Motor neuron (in vitro differentiated cells): ENCODE measurements around the gene IMMP2L. TPM values are rescaled to one million over a fixed set of nuclear protein-coding genes. Genes with fewer than 3 reads are reported as not detected.

Experiments used
- ATAC-seq, 8 experiments: fragments of 200-7000 bp; cut with Tn5 transposase; replicated peaks in 6 of 8; 2 replicates each; pipeline ENCODE4 v1.8.0; 2021; ENCODE audit warnings: mild to moderate bottlenecking in 8 of 8, moderate library complexity in 8 of 8
- H3K27ac ChIP-seq, 2 donors: fragments of 250-450 bp; sonication (Bioruptor Pico); 2 replicates each; pipeline ENCODE4 v1.9.0; 2021; ENCODE audit warnings: antibody characterized with exemption in 2 of 2, mild to moderate bottlenecking in 2 of 2, moderate library complexity in 1 of 2
- H3K4me1 ChIP-seq, 2 donors: fragments of 250-450 bp; sonication (Bioruptor Pico); replicated peaks in 1 of 2; 2 replicates each; pipeline ENCODE4 v1.6.1; 2021; ENCODE audit warnings: antibody characterized with exemption in 2 of 2, mild to moderate bottlenecking in 2 of 2, moderate library complexity in 1 of 2
- H3K4me3 ChIP-seq, 5 donors: fragments of 250-450 bp; sonication (Bioruptor Pico); 2 replicates each; pipeline ENCODE4 v1.9.0; 2021; ENCODE audit warnings: antibody characterized with exemption in 5 of 5, mild to moderate bottlenecking in 5 of 5, moderate library complexity in 4 of 5
- WGBS, 10 experiments: fragments of 450-650 bp; shearing (Covaris generic); methylation state at CpG; one replicate each; pipeline ENCODE4 v1.0.0; 2022; 5-methylcytosine and 5-hydroxymethylcytosine counted together
- in situ Hi-C, 9 experiments: fragments of 400-800 bp; cut with MboI; loops; one replicate each; pipeline ENCODE4 v1.15.0; 2021; ENCODE audit warnings: low sequenced_read_pairs in 9 of 9, low pct_unique_long_range_greater_than_20kb in 2 of 9; ENCODE audit not compliant: unreplicated experiment in 9 of 9
- total RNA-seq, 8 experiments: library from RNA; unstranded; fragments of 300-600 nt; gene quantifications; 2 replicates each; pipeline versions ENCODE4 v1.2.3 to v1.2.4, GENCODE V29; 2022

IMMP2L gene
- total RNA-seq, 8 experiments from 2014 or later = 9.9 to 78.5 (median 19.3) TPM

- in situ Hi-C loops = loop anchor here in 1 of 9 experiments (25.0 kb wide), 1 partner anchor 633 kb away; no protein-coding TSS in a partner anchor
- Histone ChIP-seq H3K4me3 (no peak overlapping the region), H3K27ac (no peak overlapping the region), H3K4me1 (peaks cover 6 to 8% of the 10 kb centered on the region in 2 donors)
- 43 to 100% (median 82%) methylated on average over 1 to 3 of the region's 3 CpGs for whole genome bisulfite sequencing, 10 experiments
- ATAC-seq = no peak
These were observed 457.6 kb downstream of the IMMP2L start for GRCh38 chr7:111104710-111105109.

GRCh38 chr7:111103678-111104274 is 458.5 kb downstream of the IMMP2L start:
- in situ Hi-C loops = loop anchor here in 1 of 9 experiments (25.0 kb wide), 1 partner anchor 634 kb away; no protein-coding TSS in a partner anchor
- no peak overlapping the region for H3K27ac ChIP-seq
- H3K4me3 ChIP-seq = no peak overlapping the region
- 82 to 100% (median 99%) methylated on average over 1 to 4 of the region's 4 CpGs for WGBS, 10 experiments
- H3K4me1 ChIP-seq = peaks cover 6 to 12% of the 10 kb centered on the region in 2 donors
- ATAC-seq = no peak

- 64 to 100% (median 97%) methylated on average over 1 to 4 of the region's 4 CpGs for WGBS, 10 experiments
- peaks cover 6 to 12% of the 10 kb centered on the region in 2 donors for H3K4me1 ChIP-seq
- no peak overlapping the region for H3K27ac ChIP-seq
- no peak for ATAC-seq
- in situ Hi-C loops = loop anchor here in 1 of 9 experiments (25.0 kb wide), 1 partner anchor 634 kb away; no protein-coding TSS in a partner anchor
- no peak overlapping the region for H3K4me3 ChIP-seq
These were observed 459.2 kb downstream of the IMMP2L start for GRCh38 chr7:111103136-111103535.

GRCh38 chr7:111101856-111102646 is 460.2 kb downstream of the IMMP2L start:
- Histone ChIP-seq H3K4me3 (no peak overlapping the region), H3K4me1 (peaks cover 6 to 21% of the 10 kb centered on the region in 2 donors), H3K27ac (no peak overlapping the region)
- ATAC-seq = no peak
- 88 to 100% (median 100%) methylated on average over 1 of the region's 1 CpG; no CpG with 5 or more reads in 4 of the 10 experiments for WGBS, 10 experiments
- in situ Hi-C loops = loop anchor here in 1 of 9 experiments (25.0 kb wide), 1 partner anchor 635 kb away; no protein-coding TSS in a partner anchor

GRCh38 chr7:111098926-111099250 is 463.4 kb downstream of the IMMP2L start:
- Histone ChIP-seq H3K4me1 (peaks cover 5 to 27% of the 10 kb centered on the region in 2 donors), H3K4me3 (no peak overlapping the region), H3K27ac (no peak overlapping the region)
- ATAC-seq = no peak
- in situ Hi-C loops = loop anchor here in 3 of 9 experiments (25.0 kb wide), 2 partner anchors 388 to 638 kb away; no protein-coding TSS in a partner anchor
- 0 to 60% (median 30%) methylated on average over 1 of the region's 1 CpG; no CpG with 5 or more reads in 2 of the 10 experiments for WGBS, 10 experiments

- WGBS, 10 experiments = 18 to 100% (median 50%) methylated on average over 1 to 10 of the region's 10 CpGs
- in situ Hi-C loops = loop anchor here in 3 of 9 experiments (25.0 kb wide), 2 partner anchors 389 to 639 kb away; no protein-coding TSS in a partner anchor
- Histone ChIP-seq H3K27ac (no peak overlapping the region), H3K4me1 (peaks cover 5 to 27% of the 10 kb centered on the region in 2 donors), H3K4me3 (no peak overlapping the region)
- peak in 5 of 8 experiments; percentile 33 to 76 (median 52) for ATAC-seq
These were observed 464.0 kb downstream of the IMMP2L start for GRCh38 chr7:111098011-111098925.

- ATAC-seq = peak in 2 of 8 experiments; percentile 16 to 27
- no peak overlapping the region for H3K4me3 ChIP-seq
- H3K4me1 ChIP-seq = peaks cover 8 to 30% of the 10 kb centered on the region in 2 donors
- no peak overlapping the region for H3K27ac ChIP-seq
- WGBS, 10 experiments = 8 to 100% (median 57%) methylated on average over 1 to 3 of the region's 3 CpGs; no CpG with 5 or more reads in 1 of the 10 experiments
- in situ Hi-C loops = loop anchor here in 3 of 9 experiments (25.0 kb wide), 2 partner anchors 390 to 640 kb away; no protein-coding TSS in a partner anchor
These were observed 465.3 kb downstream of the IMMP2L start for GRCh38 chr7:111096997-111097396.

GRCh38 chr7:111094419-111094818 is 467.9 kb downstream of the IMMP2L start:
- H3K27ac ChIP-seq = no peak overlapping the region
- no peak for ATAC-seq
- H3K4me3 ChIP-seq = peak overlapping the region; percentile 3 to 66 (median 41)
- in situ Hi-C loops = loop anchor here in 3 of 9 experiments (25.0 kb wide), 2 partner anchors 393 to 643 kb away; no protein-coding TSS in a partner anchor
- H3K4me1 ChIP-seq = peaks cover 12 to 30% of the 10 kb centered on the region in 2 donors
- 50 to 100% (median 75%) methylated on average over 1 of the region's 1 CpG; no CpG with 5 or more reads in 5 of the 10 experiments for WGBS, 10 experiments

GRCh38 chr7:111093496-111093895 is 468.8 kb downstream of the IMMP2L start:
- no peak overlapping the region for H3K27ac ChIP-seq
- H3K4me3 ChIP-seq = peak overlapping the region; percentile 33 to 66 (median 41)
- ATAC-seq = no peak
- 56 to 100% (median 78%) methylated on average over 1 to 4 of the region's 4 CpGs; no CpG with 5 or more reads in 2 of the 10 experiments for WGBS, 10 experiments
- in situ Hi-C loops = loop anchor here in 3 of 9 experiments (25.0 kb wide), 2 partner anchors 394 to 644 kb away; no protein-coding TSS in a partner anchor
- H3K4me1 ChIP-seq = peaks cover 12 to 27% of the 10 kb centered on the region in 2 donors

GRCh38 chr7:111092406-111093236 is 469.7 kb downstream of the IMMP2L start:
- 0 to 75% (median 29%) methylated on average over 1 to 2 of the region's 2 CpGs; no CpG with 5 or more reads in 1 of the 10 experiments for WGBS, 10 experiments
- in situ Hi-C loops = loop anchor here in 3 of 9 experiments (25.0 kb wide), 2 partner anchors 395 to 645 kb away; no protein-coding TSS in a partner anchor
- H3K4me3 ChIP-seq = peak overlapping the region; percentile 33 to 66 (median 41)
- peak in 5 of 8 experiments; percentile 3 to 30 (median 21) for ATAC-seq
- peak overlapping the region; percentile 39 to 56 for H3K27ac ChIP-seq
- peaks cover 12 to 24% of the 10 kb centered on the region in 2 donors for H3K4me1 ChIP-seq
